Uterus (tissue), 2 donors: ENCODE measurements around the gene CBFA2T2.

Experiments used
- CTCF ChIP-seq, 4 experiments: fragments of 200-600 bp in 2 of 4; fragments of 450-650 bp in 2 of 4; sonication (generic) in 2 of 4; IDR thresholded peaks; one replicate each; pipeline ENCODE4 v1.5.1; 2016 to 2019; ENCODE audit warnings: antibody characterized with exemption in 4 of 4, mild to moderate bottlenecking in 2 of 4, moderate library complexity in 1 of 4
- POLR2A ChIP-seq, 2 donors: fragments of 450-650 bp; IDR thresholded peaks; one replicate each; pipeline ENCODE4 v1.6.1; 2016; ENCODE audit warnings: antibody characterized with exemption in 2 of 2, mild to moderate bottlenecking in 1 of 2, moderate library complexity in 1 of 2

GRCh38 chr20:33636776-33637175 is 146.9 kb downstream of the CBFA2T2 start:
- TF ChIP-seq CTCF (IDR thresholded peaks at IDR 0.05) = no peak
- TF ChIP-seq POLR2A (IDR thresholded peaks at IDR 0.05) = no peak
